ENCODE results near the gene CAMK1D. TPM values are rescaled to one million over a fixed set of nuclear protein-coding genes. Genes with fewer than 3 reads are reported as not detected.
"Not testable (repeated sequence)": the region's sequence is repeated elsewhere in the genome, so short reads cannot be mapped to it uniquely, and the experiment has no call there.

Gene CAMK1D
- total and polyA plus RNA-seq, 3 donors from 2014 or later = 10.0 to 14.5 (median 14.0) TPM

GRCh38 chr10:12724807-12725579 lies 375.6 kb downstream of the CAMK1D start:
- no peak overlapping the region for H3K4me3 ChIP-seq
- H3K4me1 ChIP-seq = no peaks in the 10 kb centered on the region
- 82 to 86% methylated on average over 10 of the region's 10 CpGs for WGBS, 2 donors
- no peaks in the 10 kb centered on the region for H3K9me3 ChIP-seq
- intact Hi-C loops (cut with DNase I; ENCODE audit: low total_unique reads) = no loop called here
- H3K36me3 ChIP-seq (ENCODE audit: low read depth, missing control alignments) = no peaks in the 10 kb centered on the region
- no peaks in the 10 kb centered on the region for H3K27me3 ChIP-seq
- TF ChIP-seq CTCF (IDR thresholded peaks at IDR 0.05) (no peak), POLR2A (IDR thresholded peaks at IDR 0.05) (no peak)
- DNase-seq = no peak
- H3K27ac ChIP-seq = no peak overlapping the region

GRCh38 chr10:12725580-12725888 lies 376.2 kb downstream of the CAMK1D start:
- H3K4me3 ChIP-seq; intact Hi-C loops (cut with DNase I; ENCODE audit: low total_unique reads); H3K4me1 ChIP-seq; H3K27ac ChIP-seq; H3K27me3 ChIP-seq; H3K36me3 ChIP-seq (ENCODE audit: low read depth, missing control alignments); H3K9me3 ChIP-seq; DNase-seq: not testable (repeated sequence)
- WGBS, 2 donors = 94 to 95% methylated on average over 5 of the region's 5 CpGs

- no peaks in the 10 kb centered on the region for H3K27me3 ChIP-seq
- H3K4me1 ChIP-seq = no peaks in the 10 kb centered on the region
- H3K4me3 ChIP-seq = no peak overlapping the region
- TF ChIP-seq CTCF (IDR thresholded peaks at IDR 0.05) (no peak), POLR2A (IDR thresholded peaks at IDR 0.05) (no peak)
- no peak overlapping the region for H3K27ac ChIP-seq
- H3K9me3 ChIP-seq = no peaks in the 10 kb centered on the region
- no peaks in the 10 kb centered on the region for H3K36me3 ChIP-seq (ENCODE audit: low read depth, missing control alignments)
- intact Hi-C loops (cut with DNase I; ENCODE audit: low total_unique reads) = no loop called here
- DNase-seq = no peak
- WGBS, 2 donors = 90 to 91% methylated on average over 13 to 19 of the region's 19 CpGs
Observed at GRCh38 chr10:12726971-12727831, 377.9 kb downstream of the CAMK1D start.

- TF ChIP-seq CTCF (IDR thresholded peaks at IDR 0.05) = no peak
- TF ChIP-seq POLR2A (IDR thresholded peaks at IDR 0.05) = no peak
- Histone ChIP-seq H3K4me1 (no peaks in the 10 kb centered on the region), H3K4me3 (no peak overlapping the region), H3K27me3 (no peaks in the 10 kb centered on the region), H3K27ac (no peak overlapping the region), H3K36me3 (ENCODE audit: low read depth, missing control alignments) (no peaks in the 10 kb centered on the region), H3K9me3 (no peaks in the 10 kb centered on the region)
- intact Hi-C loops (cut with DNase I; ENCODE audit: low total_unique reads) = no loop called here
- no peak for DNase-seq
- WGBS, 2 donors = 82 to 90% methylated on average over 10 of the region's 10 CpGs
Observed at GRCh38 chr10:12727832-12728215, 378.5 kb downstream of the CAMK1D start.

GRCh38 chr10:12728494-12728893 lies 379.1 kb downstream of the CAMK1D start:
- H3K27me3 ChIP-seq = no peaks in the 10 kb centered on the region
- H3K9me3 ChIP-seq = no peaks in the 10 kb centered on the region
- DNase-seq = no peak
- H3K36me3 ChIP-seq (ENCODE audit: low read depth, missing control alignments) = no peaks in the 10 kb centered on the region
- intact Hi-C loops (cut with DNase I; ENCODE audit: low total_unique reads) = no loop called here
- TF ChIP-seq POLR2A (IDR thresholded peaks at IDR 0.05) (no peak), CTCF (IDR thresholded peaks at IDR 0.05) (no peak)
- H3K4me1 ChIP-seq = no peaks in the 10 kb centered on the region
- H3K27ac ChIP-seq = no peak overlapping the region
- 74 to 76% methylated on average over 10 to 12 of the region's 12 CpGs for WGBS, 2 donors
- H3K4me3 ChIP-seq = no peak overlapping the region

Measured in testis (tissue), 3 donors.